GM12874 (cell line): ENCODE data around the gene GH1.
"Not testable (repeated sequence)": the region's sequence is repeated elsewhere in the genome, so short reads cannot be mapped to it uniquely, and the experiment has no call there.

Experiments used
- CTCF ChIP-seq: IDR thresholded peaks from 2 replicates; pipeline ENCODE4 v1.5.1; 2011; ENCODE audit warnings: low read depth, mild to moderate bottlenecking, control low read depth, low read length, moderate library complexity; ENCODE audit not compliant: insufficient read depth

GH1 gene

GRCh38 chr17:63918789-63919305 is at the start of gene GH1:
GH1 (minus strand) TSS chr17:63918839; CDS start chr17:63918776, 63 bp downstream.
- TF ChIP-seq CTCF = not testable (repeated sequence)

GRCh38 chr17:63967953-63968352 is 49.3 kb upstream of the GH1 start:
- no peak for TF ChIP-seq CTCF

- no peak for TF ChIP-seq CTCF
Observed at GRCh38 chr17:63966646-63967264, 48.1 kb upstream of the GH1 start.

- TF ChIP-seq CTCF = no peak
Observed at GRCh38 chr17:63963123-63963522, 44.5 kb upstream of the GH1 start.

- no peak for TF ChIP-seq CTCF
Observed at GRCh38 chr17:63962298-63962744, 43.7 kb upstream of the GH1 start.

GRCh38 chr17:63961355-63962212 is 42.9 kb upstream of the GH1 start:
- no peak for TF ChIP-seq CTCF

- no peak for TF ChIP-seq CTCF
Observed at GRCh38 chr17:63960430-63960829, 41.8 kb upstream of the GH1 start.
